Skeletal muscle satellite cell (primary cell): ENCODE data around the gene GUK1.
"Not testable (repeated sequence)": the region's sequence is repeated elsewhere in the genome, so short reads cannot be mapped to it uniquely, and the experiment has no call there.

Experiments
- H3K27me3 ChIP-seq: 2 replicates; pipeline ENCODE4 v1.7.0; 2013; ENCODE audit warnings: low read length; ENCODE audit not compliant: control insufficient read depth, insufficient read depth
- H3K36me3 ChIP-seq: 2 replicates; pipeline ENCODE4 v1.7.0; 2013; ENCODE audit warnings: mild to moderate bottlenecking, control low read depth, low read length; ENCODE audit not compliant: insufficient read depth
- H3K4me1 ChIP-seq: 2 replicates; pipeline ENCODE4 v1.7.0; 2013; ENCODE audit warnings: low read length; ENCODE audit not compliant: control insufficient read depth, insufficient read depth
- H3K4me2 ChIP-seq: 2 replicates; pipeline ENCODE4 v1.7.0; 2013; ENCODE audit warnings: mild to moderate bottlenecking, low read length
- H3K4me3 ChIP-seq: 2 replicates; pipeline ENCODE4 v1.7.0; 2013; ENCODE audit warnings: low read length
- H3K9ac ChIP-seq: 2 replicates; pipeline ENCODE4 v1.7.0; 2013; ENCODE audit warnings: mild to moderate bottlenecking, low read depth, low read length, moderate library complexity
- H3K9me3 ChIP-seq: replicated peaks from 2 replicates; pipeline ENCODE4 v1.7.0; 2013; ENCODE audit warnings: mild to moderate bottlenecking, control low read depth, low read length

The GUK1 gene

DNA sequence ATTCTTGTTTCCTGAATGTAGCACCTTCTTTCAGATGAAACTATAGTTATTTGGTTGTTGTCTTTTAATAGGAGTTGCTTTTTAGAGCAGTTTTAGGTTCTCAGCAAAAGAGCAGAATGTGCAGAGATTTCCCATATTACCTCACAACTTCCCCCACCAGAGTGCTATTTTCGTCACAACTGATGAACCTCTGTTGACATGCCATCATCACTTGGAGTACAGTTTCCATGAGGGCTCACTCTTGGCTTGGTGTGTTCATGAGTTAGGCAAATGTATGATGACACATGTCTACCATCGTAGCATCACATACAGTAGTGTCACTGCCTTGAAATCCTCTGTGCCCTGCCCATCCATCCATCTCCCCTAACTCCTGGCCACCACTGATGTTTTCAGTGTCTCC lies 29.3 kb downstream of the GUK1 start:
- Histone ChIP-seq H3K4me3 (no peak overlapping the region), H3K4me1 (peaks cover 4% of the 10 kb centered on the region), H3K9ac (no peak overlapping the region), H3K9me3 (no peaks in the 10 kb centered on the region), H3K36me3 (no peaks in the 10 kb centered on the region), H3K27me3 (no peaks in the 10 kb centered on the region), H3K4me2 (no peak overlapping the region)

DNA sequence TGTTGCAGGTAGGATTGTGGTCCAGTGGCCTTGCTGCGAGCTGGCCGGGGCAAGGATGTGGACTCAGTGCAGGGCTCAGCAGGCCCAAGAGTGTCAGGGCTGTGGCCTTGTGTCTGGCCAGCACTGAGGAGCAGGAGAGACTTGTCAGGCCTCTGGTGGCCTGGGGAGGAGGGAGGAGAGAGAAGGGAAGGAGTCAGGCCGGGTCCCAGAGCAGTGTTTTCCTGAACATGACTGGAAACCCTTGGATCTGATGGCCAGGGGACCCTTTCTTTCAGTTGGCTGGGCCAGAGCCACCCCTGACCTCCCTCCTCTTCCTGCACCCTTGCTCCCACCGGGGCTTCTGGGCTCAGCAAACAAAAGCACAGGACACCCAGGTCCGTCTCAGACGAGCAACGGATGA lies 30.6 kb downstream of the GUK1 start:
- H3K4me3 ChIP-seq: no peak overlapping the region
- H3K9ac ChIP-seq: no peak overlapping the region
- H3K27me3 ChIP-seq: no peaks in the 10 kb centered on the region
- no peaks in the 10 kb centered on the region for H3K9me3 ChIP-seq
- H3K4me1 ChIP-seq: peaks cover 4% of the 10 kb centered on the region
- H3K36me3 ChIP-seq: peaks cover 10% of the 10 kb centered on the region
- H3K4me2 ChIP-seq: no peak overlapping the region

- Histone ChIP-seq H3K9me3 (no peaks in the 10 kb centered on the region), H3K9ac (no peak overlapping the region), H3K27me3 (no peaks in the 10 kb centered on the region), H3K4me3 (no peak overlapping the region), H3K4me2 (no peak overlapping the region), H3K4me1 (peaks cover 4% of the 10 kb centered on the region), H3K36me3 (peaks cover 10% of the 10 kb centered on the region)
Measured at GRCh38 chr1:228171221-228171891, 31.3 kb downstream of the GUK1 start.

DNA sequence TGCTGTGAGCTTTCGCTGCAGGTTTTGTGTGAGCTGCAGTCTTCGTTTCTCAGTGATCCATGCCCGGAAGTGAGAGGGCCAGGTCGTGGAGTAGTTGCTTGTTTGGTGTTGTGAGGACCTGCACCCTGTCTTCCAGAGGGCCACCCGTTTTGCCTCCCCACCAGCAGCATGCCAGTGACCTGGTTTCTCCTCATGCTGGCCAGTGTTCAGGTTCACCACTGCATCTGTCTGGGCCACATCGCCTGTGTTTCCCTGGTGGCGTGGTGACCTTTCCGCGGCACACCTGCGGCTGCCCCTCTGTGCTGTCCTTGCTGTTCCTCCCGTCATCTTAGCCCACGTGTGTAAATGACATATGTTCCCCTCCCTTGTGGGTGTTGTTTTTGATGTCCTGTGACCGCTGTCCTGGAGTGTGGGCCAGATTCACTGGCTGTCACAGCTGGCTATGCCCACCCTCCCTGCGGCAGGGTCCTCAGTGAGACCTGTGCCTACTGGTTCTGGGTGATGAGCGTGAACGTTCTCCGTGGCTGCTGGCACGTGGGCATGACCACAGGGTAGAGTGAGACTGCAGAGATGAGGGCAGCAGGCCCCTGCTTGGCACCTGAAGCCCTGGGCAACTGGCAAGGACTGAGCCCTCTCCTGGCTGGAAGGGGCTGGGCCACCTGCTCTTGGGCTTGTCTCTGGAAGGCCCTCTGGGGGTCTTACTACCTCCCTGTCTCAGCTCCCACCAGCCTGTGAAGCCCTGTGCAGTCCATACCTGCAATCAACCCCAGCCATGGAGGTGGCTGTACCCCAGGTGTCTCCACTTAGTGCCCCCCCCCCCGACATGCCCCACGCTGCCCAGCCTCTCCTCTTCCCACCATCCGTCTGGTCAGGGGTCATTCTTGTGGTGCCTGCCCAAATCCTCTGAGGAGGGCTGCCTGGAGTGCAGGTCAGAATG lies 32.8 kb downstream of the GUK1 start:
- H3K9ac ChIP-seq: no peak overlapping the region
- H3K4me3 ChIP-seq: no peak overlapping the region
- no peaks in the 10 kb centered on the region for H3K4me1 ChIP-seq
- H3K9me3 ChIP-seq: no peaks in the 10 kb centered on the region
- peaks cover 10% of the 10 kb centered on the region for H3K36me3 ChIP-seq
- no peak overlapping the region for H3K4me2 ChIP-seq
- no peaks in the 10 kb centered on the region for H3K27me3 ChIP-seq

DNA sequence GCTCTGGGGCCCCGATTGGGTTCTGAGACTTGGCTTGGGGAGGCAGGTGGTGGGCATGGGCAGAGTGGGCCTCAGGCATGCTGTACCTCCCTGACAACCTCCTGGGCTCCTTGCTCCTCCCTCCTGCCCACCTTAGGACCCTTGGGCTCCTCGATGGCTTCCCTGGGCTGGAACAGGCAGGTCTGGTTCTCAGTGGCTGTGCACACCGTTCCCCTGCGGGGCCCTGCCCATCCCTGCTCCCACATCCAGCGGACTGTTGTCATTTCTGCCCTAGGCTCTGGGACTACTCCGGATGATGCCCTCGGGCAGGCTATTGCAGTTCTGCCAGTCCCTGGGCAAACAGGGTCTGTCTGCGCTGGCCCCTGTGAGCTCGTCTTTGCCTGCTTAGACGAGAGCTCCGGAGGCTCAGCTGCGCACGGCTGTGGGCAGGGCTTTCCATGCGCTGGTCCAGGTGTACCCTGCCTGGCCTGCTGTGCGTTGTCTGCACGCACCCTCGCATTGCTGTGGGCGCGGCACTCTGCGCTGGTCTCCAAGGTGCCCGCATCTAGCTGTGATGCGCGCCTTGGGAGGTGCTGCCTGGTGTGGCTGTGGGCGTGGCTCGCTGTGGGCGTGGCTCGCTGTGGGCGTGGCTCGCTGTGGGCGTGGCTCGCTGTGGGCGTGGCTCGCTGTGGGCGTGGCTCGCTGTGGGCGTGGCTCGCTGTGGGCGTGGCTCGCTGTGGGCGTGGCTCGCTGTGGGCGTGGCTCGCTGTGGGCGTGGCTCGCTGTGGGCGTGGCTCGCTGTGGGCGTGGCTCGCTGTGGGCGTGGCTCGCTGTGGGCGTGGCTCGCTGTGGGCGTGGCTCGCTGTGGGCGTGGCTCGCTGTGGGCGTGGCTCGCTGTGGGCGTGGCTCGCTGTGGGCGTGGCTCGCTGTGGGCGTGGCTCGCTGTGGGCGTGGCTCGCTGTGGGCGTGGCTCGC lies 33.7 kb downstream of the GUK1 start:
- H3K4me1 ChIP-seq, H3K4me3 ChIP-seq, H3K9ac ChIP-seq, H3K4me2 ChIP-seq, H3K27me3 ChIP-seq, H3K9me3 ChIP-seq: not testable (repeated sequence)
- peaks cover 10% of the 10 kb centered on the region for H3K36me3 ChIP-seq

GRCh38 chr1:228174482-228175315 lies 34.6 kb downstream of the GUK1 start:
- H3K4me3 ChIP-seq: no peak overlapping the region
- H3K9ac ChIP-seq: no peak overlapping the region
- no peaks in the 10 kb centered on the region for H3K9me3 ChIP-seq
- H3K27me3 ChIP-seq: no peaks in the 10 kb centered on the region
- no peak overlapping the region for H3K4me2 ChIP-seq
- H3K36me3 ChIP-seq: peaks cover 10% of the 10 kb centered on the region
- no peaks in the 10 kb centered on the region for H3K4me1 ChIP-seq

- H3K4me2 ChIP-seq: no peak overlapping the region
- no peaks in the 10 kb centered on the region for H3K27me3 ChIP-seq
- H3K4me1 ChIP-seq: no peaks in the 10 kb centered on the region
- H3K4me3 ChIP-seq: no peak overlapping the region
- H3K36me3 ChIP-seq: peaks cover 10% of the 10 kb centered on the region
- no peaks in the 10 kb centered on the region for H3K9me3 ChIP-seq
- H3K9ac ChIP-seq: no peak overlapping the region
Measured at GRCh38 chr1:228175316-228176023, 35.4 kb downstream of the GUK1 start.

DNA sequence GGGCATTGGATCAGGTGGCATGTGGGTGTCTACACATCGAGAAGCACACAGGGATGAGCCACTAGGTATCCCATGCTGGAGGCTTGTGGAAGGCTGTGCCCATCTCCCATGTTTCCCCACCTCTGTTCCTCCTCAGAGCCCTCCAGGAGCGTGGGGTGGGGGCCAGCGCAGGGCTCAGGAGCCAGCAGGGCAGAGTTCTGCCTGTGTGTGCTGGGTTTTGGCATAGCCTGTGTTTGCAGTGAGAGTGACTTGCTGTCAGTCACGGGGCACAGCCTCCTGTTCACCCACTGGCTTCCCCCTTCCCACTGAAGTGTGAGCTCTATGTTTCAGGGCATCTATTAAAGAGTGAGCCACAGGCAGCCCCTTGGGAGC lies 35.9 kb downstream of the GUK1 start:
- no peak overlapping the region for H3K4me3 ChIP-seq
- H3K4me1 ChIP-seq: no peaks in the 10 kb centered on the region
- H3K9me3 ChIP-seq: no peaks in the 10 kb centered on the region
- H3K27me3 ChIP-seq: no peaks in the 10 kb centered on the region
- no peak overlapping the region for H3K9ac ChIP-seq
- H3K4me2 ChIP-seq: no peak overlapping the region
- H3K36me3 ChIP-seq: peaks cover 10% of the 10 kb centered on the region

DNA sequence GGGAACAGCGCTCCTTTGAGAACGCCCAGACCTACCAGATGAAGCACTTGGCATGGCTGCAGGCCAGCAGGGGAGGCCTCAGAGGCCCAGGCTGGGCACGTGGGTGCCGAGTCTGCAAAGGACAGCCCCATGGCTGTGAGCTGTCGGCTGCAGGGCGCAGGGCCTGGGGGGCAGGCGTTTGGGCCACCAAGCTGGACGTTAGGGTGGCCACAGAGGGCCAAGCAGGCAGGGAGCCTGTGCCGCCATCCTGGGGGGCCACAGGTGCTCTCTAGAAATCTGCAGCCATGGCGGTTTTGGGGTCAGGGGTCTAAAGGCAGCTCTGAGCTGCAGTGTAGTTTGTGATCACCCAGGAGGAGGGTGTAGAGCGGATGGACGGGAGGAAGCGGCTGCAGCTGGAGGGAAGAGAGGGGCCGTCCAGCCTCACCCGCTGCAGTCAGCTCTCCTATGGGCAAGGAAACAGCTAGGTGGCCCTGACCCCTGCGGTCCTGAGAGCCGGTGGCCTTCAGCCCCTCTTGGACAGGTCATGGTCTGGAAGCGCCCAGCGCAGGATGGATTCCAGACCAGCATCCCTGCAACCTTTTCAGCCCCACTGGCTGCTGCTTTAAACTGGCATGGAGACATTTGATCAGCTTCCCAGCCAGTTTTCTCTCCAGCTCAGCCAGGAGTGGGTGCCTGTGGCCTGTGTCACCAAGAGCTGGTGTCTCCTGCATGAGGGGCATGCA lies 36.5 kb downstream of the GUK1 start:
- Histone ChIP-seq H3K27me3 (no peaks in the 10 kb centered on the region), H3K36me3 (peaks cover 10% of the 10 kb centered on the region), H3K9me3 (no peaks in the 10 kb centered on the region), H3K4me3 (no peak overlapping the region), H3K4me2 (no peak overlapping the region), H3K4me1 (no peaks in the 10 kb centered on the region), H3K9ac (no peak overlapping the region)

DNA sequence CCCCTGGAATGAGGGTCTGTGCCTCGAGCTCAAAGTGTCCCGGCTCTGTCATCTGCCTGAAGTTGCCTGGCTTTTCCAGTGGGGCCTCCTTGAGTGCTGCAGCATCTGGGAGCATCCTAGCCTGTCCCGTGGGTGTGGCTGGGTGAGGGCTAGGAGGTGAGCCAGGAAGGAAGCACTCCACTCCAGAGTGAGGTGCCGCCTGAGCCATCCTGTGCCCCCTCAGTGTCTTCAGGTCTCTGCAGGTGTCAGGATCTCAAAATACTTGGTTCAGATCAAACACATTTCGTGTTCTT lies 37.0 kb downstream of the GUK1 start:
- Histone ChIP-seq H3K27me3 (no peaks in the 10 kb centered on the region), H3K4me1 (no peaks in the 10 kb centered on the region), H3K4me2 (no peak overlapping the region), H3K9ac (no peak overlapping the region), H3K36me3 (peaks cover 10% of the 10 kb centered on the region), H3K9me3 (no peaks in the 10 kb centered on the region), H3K4me3 (no peak overlapping the region)
